K562 (cell line): ENCODE results near the gene UBE2O.
A peak's percentile ranks its signal among the peaks of the same experiment; 100 is the strongest.

ENCODE experiments used
- ESRRA ChIP-seq: fragments of 450-650 bp; IDR thresholded peaks from 2 replicates; pipeline ENCODE4 v1.6.1; 2014; ENCODE audit warnings: low read depth, mild to moderate bottlenecking, moderate library complexity, borderline replicate concordance
- MXI1 ChIP-seq: IDR thresholded peaks from 2 replicates; pipeline ENCODE4 v1.6.1; 2011; ENCODE audit warnings: low read depth, mild to moderate bottlenecking, improper control_type of control experiment, low read length
- NBN ChIP-seq: fragments of 450-650 bp; IDR thresholded peaks from 2 replicates; pipeline ENCODE4 v1.6.1; 2016; ENCODE audit warnings: low read depth, mild to moderate bottlenecking
- POLR2A ChIP-seq: fragments of 450-650 bp; conservative IDR thresholded peaks from 2 replicates; pipeline ENCODE4 v1.6.1; 2016
- RFX1 ChIP-seq: fragments of 450-650 bp; IDR thresholded peaks from 2 replicates; pipeline ENCODE4 v1.6.1; 2016; ENCODE audit warnings: mild to moderate bottlenecking, moderate library complexity
- SPI1 ChIP-seq: IDR thresholded peaks from 2 replicates; pipeline ENCODE4 v1.6.1; 2011; ENCODE audit warnings: low read depth, low read length, control low read depth, borderline replicate concordance
- TFE3 ChIP-seq: fragments of 450-650 bp; formaldehyde crosslinking; IDR thresholded peaks from 2 replicates; pipeline ENCODE4 v1.4.0; 2020; ENCODE audit warnings: mild to moderate bottlenecking, mixed read lengths
- YY1 ChIP-seq, 3 experiments: IDR thresholded peaks; 2 replicates each; pipeline ENCODE4 v1.6.1; 2011; ENCODE audit warnings: low read length in 2 of 3, mild to moderate bottlenecking in 2 of 3, moderate library complexity in 2 of 3, borderline replicate concordance in 1 of 3, control low read depth in 1 of 3, low read depth in 1 of 3; ENCODE audit not compliant: insufficient read depth in 3 of 3, insufficient replicate concordance in 2 of 3, control insufficient read depth in 1 of 3, insufficient read length in 1 of 3; ENCODE audit errors: extremely low read depth in 1 of 3
- ZFP1 ChIP-seq: fragments of 450-650 bp; formaldehyde crosslinking; IDR thresholded peaks from 2 replicates; pipeline ENCODE4 v1.4.0; 2020; ENCODE audit warnings: mild to moderate bottlenecking, mixed read lengths
- ZNF274 ChIP-seq: IDR thresholded peaks from 2 replicates; pipeline ENCODE4 v1.6.1; 2011; ENCODE audit warnings: low read depth, mild to moderate bottlenecking, low read length, moderate library complexity, borderline replicate concordance
- TF ChIP-seq, protein P1 (sequence below): sonication (generic); formaldehyde crosslinking; IDR thresholded peaks from 2 replicates; pipeline ENCODE4 v1.8.1; 2023; ENCODE audit warnings: mild to moderate bottlenecking, missing genetic modification reagents
- TF ChIP-seq, protein P2 (sequence below): fragments of 250-450 bp; sonication (Bioruptor Pico); IDR thresholded peaks from 2 replicates; pipeline ENCODE4 v1.4.0; 2020; ENCODE audit warnings: mild to moderate bottlenecking, moderate library complexity
- TF ChIP-seq, protein P3 (sequence below), 3 experiments: IDR thresholded peaks in 2 of 3; conservative IDR thresholded peaks in 1 of 3; 2 replicates each; pipeline ENCODE4 v1.5.1; 2011 to 2012; ENCODE audit warnings: low read length in 3 of 3, mild to moderate bottlenecking in 3 of 3, control low read depth in 2 of 3, improper control_type of control experiment in 1 of 3, inconsistent platforms in 1 of 3, low read depth in 1 of 3, mixed read lengths in 1 of 3, moderate library complexity in 1 of 3; ENCODE audit not compliant: insufficient read depth in 2 of 3

DNA sequence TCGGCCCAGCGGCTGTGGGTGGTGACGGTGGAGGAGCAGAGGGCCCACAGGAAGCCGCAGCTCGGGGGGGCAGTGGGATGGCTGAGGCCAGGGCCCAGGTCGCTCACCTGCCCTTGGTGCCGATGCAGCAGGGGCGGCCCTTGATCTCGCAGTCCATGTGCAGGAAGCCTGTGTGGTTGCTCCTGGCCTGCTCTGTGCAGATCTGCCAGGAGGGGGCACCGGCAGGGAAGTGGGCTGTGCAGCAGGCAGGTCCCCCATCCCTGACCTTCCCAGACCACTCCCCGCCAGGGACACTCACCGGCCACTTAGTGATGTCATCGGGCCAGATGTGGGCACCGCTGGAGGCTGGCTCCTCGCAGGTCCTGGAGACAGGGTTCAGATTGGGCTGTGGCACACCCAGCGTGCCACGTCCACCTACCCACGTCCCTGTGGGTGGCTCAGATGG lies 20.6 kb upstream of the UBE2O start:
- TF ChIP-seq NBN = no peak
- no peak for TF ChIP-seq POLR2A
- TF ChIP-seq, protein P1, sequence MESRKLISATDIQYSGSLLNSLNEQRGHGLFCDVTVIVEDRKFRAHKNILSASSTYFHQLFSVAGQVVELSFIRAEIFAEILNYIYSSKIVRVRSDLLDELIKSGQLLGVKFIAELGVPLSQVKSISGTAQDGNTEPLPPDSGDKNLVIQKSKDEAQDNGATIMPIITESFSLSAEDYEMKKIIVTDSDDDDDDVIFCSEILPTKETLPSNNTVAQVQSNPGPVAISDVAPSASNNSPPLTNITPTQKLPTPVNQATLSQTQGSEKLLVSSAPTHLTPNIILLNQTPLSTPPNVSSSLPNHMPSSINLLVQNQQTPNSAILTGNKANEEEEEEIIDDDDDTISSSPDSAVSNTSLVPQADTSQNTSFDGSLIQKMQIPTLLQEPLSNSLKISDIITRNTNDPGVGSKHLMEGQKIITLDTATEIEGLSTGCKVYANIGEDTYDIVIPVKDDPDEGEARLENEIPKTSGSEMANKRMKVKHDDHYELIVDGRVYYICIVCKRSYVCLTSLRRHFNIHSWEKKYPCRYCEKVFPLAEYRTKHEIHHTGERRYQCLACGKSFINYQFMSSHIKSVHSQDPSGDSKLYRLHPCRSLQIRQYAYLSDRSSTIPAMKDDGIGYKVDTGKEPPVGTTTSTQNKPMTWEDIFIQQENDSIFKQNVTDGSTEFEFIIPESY (CRISPR knock-in tag) = no peak
- no peak for TF ChIP-seq ZNF274
- no peak for TF ChIP-seq ZFP1 (CRISPR knock-in tag)
- TF ChIP-seq, protein P2, sequence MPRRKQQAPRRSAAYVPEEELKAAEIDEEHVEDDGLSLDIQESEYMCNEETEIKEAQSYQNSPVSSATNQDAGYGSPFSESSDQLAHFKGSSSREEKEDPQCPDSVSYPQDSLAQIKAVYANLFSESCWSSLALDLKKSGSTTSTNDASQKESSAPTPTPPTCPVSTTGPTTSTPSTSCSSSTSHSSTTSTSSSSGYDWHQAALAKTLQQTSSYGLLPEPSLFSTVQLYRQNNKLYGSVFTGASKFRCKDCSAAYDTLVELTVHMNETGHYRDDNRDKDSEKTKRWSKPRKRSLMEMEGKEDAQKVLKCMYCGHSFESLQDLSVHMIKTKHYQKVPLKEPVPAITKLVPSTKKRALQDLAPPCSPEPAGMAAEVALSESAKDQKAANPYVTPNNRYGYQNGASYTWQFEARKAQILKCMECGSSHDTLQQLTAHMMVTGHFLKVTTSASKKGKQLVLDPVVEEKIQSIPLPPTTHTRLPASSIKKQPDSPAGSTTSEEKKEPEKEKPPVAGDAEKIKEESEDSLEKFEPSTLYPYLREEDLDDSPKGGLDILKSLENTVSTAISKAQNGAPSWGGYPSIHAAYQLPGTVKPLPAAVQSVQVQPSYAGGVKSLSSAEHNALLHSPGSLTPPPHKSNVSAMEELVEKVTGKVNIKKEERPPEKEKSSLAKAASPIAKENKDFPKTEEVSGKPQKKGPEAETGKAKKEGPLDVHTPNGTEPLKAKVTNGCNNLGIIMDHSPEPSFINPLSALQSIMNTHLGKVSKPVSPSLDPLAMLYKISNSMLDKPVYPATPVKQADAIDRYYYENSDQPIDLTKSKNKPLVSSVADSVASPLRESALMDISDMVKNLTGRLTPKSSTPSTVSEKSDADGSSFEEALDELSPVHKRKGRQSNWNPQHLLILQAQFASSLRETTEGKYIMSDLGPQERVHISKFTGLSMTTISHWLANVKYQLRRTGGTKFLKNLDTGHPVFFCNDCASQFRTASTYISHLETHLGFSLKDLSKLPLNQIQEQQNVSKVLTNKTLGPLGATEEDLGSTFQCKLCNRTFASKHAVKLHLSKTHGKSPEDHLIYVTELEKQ (CRISPR knock-in tag) = no peak
- TF ChIP-seq TFE3 (CRISPR knock-in tag) = no peak
- no peak for TF ChIP-seq RFX1
- TF ChIP-seq MXI1 = no peak
- TF ChIP-seq, protein P3, sequence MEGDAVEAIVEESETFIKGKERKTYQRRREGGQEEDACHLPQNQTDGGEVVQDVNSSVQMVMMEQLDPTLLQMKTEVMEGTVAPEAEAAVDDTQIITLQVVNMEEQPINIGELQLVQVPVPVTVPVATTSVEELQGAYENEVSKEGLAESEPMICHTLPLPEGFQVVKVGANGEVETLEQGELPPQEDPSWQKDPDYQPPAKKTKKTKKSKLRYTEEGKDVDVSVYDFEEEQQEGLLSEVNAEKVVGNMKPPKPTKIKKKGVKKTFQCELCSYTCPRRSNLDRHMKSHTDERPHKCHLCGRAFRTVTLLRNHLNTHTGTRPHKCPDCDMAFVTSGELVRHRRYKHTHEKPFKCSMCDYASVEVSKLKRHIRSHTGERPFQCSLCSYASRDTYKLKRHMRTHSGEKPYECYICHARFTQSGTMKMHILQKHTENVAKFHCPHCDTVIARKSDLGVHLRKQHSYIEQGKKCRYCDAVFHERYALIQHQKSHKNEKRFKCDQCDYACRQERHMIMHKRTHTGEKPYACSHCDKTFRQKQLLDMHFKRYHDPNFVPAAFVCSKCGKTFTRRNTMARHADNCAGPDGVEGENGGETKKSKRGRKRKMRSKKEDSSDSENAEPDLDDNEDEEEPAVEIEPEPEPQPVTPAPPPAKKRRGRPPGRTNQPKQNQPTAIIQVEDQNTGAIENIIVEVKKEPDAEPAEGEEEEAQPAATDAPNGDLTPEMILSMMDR (IDR thresholded peaks at IDR 0.05 in 2 of 3, conservative IDR thresholded peaks at IDR 0.05 in 1 of 3; ENCODE audit: insufficient read depth in 2 of 3, low read depth in 1 of 3, low read length in 3 of 3) = peak; percentile 34 to 41 (median 39); a peak in 5 of 6 replicates
- no peak for TF ChIP-seq YY1 (IDR thresholded peaks at IDR 0.05; ENCODE audit: borderline replicate concordance in 1 of 3, control insufficient read depth in 1 of 3, extremely low read depth in 1 of 3, insufficient read depth in 3 of 3, insufficient read length in 1 of 3, insufficient replicate concordance in 2 of 3, low read depth in 1 of 3, low read length in 2 of 3)
- no peak for TF ChIP-seq SPI1
- no peak for TF ChIP-seq ESRRA
